Astrocyte of the hippocampus (primary cell): ENCODE measurements around the gene TRIM17.

ENCODE experiments used
- DNase-seq: peaks from one replicate; pipeline ENCODE4 v3.0.0; 2011; ENCODE audit warnings: low read depth, low spot score

Gene TRIM17

DNA sequence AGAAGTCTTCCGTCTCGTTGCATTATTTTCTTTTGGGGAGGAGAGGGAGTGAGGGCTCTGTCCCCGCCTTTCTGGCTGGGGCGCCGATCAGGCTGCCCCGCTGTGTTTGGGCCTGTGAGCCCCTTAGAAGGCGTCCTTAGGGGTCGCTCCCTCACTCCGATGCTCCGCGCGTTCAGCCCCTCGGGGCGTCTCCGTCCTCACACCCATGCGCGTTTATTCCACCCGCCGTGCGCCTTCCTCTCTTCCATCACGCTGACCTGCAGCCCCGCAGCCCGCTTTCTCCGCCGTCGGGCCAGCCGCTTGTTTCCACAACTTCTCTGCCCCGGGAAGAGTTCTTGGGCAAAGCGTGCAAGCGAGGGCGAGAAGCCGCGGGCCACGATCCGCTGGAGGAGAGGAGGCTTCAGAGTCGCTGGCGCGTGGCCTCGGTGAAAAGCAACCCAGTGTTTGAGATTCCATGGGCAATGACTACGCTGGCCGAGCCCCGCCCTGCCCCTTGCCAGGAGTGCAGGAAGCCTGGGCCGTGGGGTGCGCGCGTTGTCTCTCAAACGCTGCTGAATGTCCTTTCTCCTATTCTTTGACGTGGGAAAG, 37.7 kb downstream of the TRIM17 start:
- peak; percentile 56 for DNase-seq

GRCh38 chr1:228378090-228378872, 38.4 kb downstream of the TRIM17 start:
- peak; percentile 81 for DNase-seq

DNA sequence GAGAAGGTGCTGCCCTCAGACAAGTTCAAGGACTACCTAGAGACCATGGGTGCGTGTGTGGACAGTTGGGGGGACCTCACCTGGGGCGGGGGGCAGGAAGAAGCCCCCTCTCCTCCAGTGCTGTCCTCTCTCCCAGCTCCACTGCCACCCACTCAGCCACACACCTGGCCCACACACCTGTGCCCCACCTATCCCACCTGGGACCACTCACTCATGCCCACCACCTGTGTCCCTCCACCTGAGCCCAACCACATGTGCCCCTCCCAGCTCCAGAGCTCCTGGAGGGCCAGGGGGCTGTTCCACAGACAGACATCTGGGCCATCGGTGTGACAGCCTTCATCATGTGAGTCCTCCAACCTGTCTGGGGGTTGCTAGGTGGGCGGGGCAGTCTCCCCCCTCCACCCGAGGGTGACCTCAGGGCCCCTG, 39.0 kb downstream of the TRIM17 start:
- no peak for DNase-seq

DNA sequence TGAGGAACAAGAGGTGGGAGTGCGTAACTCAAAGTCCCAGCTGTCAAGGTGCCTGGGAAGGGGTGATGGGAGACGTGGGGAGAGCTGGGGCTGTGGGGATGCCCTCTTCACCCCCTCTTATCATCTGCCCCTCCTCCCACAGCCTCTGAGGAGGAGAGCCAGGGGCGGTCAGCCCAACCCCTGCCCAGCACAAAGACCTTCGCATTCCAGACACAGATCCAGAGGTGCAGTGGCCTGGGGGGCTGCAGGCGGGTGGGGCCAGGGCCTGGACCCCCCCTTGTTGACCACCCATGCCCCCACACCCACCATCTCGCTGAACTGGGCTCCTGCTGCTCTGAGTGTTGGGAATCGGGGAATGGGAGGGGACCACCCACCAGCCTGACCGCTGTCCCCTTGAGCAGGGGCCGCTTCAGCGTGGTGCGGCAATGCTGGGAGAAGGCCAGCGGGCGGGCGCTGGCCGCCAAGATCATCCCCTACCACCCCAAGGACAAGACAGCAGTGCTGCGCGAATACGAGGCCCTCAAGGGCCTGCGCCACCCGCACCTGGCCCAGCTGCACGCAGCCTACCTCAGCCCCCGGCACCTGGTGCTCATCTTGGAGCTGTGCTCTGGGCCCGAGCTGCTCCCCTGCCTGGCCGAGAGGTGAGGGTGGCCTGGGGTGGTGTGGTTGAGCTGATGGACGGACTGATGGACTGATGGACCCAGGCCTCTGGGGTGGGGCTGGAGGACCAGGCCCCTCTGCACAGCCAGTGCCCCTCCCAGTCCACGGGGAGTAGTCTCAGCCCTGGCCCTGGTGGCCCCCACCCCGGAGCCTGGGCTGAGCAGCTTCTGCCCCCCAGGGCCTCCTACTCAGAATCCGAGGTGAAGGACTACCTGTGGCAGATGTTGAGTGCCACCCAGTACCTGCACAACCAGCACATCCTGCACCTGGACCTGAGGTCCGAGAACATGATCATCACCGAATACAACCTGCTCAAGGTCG, 39.7 kb downstream of the TRIM17 start:
- no peak for DNase-seq

GRCh38 chr1:228376262-228376628, 40.4 kb downstream of the TRIM17 start:
- no peak for DNase-seq

DNA sequence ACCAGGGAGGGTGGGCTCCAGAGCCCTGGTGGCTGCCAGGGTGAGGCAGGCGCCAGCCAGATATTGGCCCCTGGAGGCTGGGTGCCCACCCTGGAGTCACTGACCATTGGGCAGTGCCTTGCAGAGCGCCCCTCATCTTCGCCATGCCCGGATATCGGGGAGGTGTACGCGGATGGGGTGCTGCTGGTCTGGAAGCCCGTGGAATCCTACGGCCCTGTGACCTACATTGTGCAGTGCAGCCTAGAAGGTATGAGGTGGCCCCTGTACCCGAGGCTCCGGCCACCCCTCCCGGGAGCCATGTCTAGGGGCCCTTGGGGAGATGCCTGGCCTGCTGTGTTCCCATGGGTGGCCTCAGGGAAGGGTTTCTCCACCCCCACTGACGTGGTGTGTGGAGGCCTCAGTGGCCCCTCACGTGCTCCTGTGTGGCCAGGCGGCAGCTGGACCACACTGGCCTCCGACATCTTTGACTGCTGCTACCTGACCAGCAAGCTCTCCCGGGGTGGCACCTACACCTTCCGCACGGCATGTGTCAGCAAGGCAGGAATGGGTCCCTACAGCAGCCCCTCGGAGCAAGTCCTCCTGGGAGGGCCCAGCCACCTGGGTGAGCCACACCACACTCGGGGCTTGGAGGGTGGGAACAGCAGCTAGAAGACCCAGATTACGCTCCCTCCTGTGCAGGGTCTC, 40.9 kb downstream of the TRIM17 start:
- DNase-seq, result no peak

DNA sequence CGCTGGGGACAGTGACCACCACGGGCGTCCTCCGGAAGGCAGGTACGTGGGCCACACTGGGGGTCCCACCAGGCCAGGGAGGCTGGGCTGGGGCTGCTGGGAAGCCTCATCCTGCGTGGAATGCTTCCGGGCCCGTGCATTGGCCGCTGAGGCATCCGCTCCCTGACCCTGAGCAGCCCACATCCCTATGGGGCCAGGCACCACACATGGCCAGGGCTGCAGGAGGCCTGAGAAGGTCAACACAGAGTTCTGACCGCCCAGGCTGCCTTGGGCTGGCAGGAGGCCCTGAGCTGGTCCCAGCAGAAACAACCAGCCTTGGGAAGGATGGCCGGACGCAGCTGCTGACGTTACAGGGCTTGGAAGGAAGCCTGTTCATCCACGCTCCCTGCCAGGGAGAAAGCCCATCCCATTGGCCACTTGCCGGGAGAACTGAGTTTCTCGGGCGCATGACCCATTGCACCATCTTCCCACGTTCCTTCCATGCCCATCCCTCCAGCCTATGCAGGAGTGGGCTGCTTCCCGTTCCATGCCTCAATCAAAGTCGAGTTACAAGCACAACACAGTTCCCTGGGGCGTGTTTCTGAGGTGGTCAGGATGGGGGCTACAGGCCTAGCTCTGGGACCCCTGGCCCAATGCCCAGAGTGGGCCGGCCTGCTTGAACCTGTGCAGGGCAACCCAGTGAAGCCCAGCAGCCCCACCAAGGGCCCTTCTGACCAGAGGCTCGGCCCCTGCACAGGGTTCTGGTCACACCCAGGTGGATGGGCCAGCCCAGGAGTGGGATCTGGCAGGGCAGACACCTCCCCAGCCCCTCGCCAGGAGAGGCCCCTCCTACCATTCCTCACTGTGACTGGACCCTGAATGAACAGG, 41.7 kb downstream of the TRIM17 start:
- peak; percentile 54 for DNase-seq

DNA sequence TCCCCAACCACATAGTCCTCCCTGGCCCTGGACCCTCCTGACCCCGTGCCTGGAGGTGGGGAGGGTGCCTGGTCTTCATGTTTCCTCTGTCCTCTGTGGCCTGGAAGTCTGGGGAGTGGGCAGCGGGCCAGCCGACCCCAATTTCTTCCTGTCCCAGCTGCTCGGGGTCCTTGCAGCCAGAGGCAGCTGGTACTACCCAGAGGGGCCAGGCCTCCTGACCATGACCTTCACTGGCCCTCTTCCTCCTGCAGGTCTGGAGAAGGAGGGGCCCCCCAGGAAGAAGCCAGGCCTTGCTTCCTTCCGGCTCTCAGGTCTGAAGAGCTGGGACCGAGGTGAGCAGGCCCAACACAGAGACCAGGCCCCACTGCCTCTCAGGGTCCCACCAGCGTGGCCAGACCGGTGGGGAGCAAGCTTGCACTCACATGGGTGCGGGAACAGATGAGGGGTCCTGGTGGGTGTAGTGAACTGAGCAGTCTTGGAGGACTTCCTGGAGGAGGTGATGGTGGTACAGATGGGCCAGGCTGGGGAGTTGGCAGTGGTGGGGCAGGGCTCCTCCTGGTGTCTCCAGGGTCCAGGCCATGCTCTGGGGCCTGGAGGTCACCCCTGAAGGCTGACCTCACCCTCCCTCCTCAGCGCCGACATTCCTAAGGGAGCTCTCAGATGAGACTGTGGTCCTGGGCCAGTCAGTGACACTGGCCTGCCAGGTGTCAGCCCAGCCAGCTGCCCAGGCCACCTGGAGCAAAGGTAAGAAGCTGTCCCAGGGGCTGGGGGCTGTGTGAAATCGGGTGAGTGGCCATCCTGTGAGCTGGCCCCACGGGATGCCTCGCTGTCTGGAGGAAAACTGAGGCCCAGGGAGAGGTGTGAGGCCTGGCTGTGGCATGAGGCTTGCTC, 42.7 kb downstream of the TRIM17 start:
- DNase-seq, result no peak

- DNase-seq, result no peak
Observed at GRCh38 chr1:228373004-228373680, 43.5 kb downstream of the TRIM17 start.

- no peak for DNase-seq
Observed at GRCh38 chr1:228372183-228373003, 44.3 kb downstream of the TRIM17 start.

DNA sequence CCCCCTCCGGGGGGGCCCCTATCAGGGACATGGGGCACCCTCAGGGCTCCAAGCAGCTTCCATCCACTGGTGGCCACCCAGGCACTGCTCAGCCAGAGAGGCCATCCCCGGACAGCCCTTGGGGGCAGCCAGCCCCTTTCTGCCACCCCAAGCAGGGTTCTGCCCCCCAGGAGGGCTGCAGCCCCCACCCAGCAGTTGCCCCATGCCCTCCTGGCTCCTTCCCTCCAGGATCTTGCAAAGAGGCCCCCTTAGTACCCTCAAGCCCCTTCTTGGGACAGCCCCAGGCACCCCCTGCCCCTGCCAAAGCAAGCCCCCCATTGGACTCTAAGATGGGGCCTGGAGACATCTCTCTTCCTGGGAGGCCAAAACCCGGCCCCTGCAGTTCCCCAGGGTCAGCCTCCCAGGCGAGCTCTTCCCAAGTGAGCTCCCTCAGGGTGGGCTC, 44.9 kb downstream of the TRIM17 start:
- no peak for DNase-seq

- no peak for DNase-seq
Observed at GRCh38 chr1:228370941-228371740, 45.5 kb downstream of the TRIM17 start.

- no peak for DNase-seq
Observed at GRCh38 chr1:228370439-228370940, 46.2 kb downstream of the TRIM17 start.

DNA sequence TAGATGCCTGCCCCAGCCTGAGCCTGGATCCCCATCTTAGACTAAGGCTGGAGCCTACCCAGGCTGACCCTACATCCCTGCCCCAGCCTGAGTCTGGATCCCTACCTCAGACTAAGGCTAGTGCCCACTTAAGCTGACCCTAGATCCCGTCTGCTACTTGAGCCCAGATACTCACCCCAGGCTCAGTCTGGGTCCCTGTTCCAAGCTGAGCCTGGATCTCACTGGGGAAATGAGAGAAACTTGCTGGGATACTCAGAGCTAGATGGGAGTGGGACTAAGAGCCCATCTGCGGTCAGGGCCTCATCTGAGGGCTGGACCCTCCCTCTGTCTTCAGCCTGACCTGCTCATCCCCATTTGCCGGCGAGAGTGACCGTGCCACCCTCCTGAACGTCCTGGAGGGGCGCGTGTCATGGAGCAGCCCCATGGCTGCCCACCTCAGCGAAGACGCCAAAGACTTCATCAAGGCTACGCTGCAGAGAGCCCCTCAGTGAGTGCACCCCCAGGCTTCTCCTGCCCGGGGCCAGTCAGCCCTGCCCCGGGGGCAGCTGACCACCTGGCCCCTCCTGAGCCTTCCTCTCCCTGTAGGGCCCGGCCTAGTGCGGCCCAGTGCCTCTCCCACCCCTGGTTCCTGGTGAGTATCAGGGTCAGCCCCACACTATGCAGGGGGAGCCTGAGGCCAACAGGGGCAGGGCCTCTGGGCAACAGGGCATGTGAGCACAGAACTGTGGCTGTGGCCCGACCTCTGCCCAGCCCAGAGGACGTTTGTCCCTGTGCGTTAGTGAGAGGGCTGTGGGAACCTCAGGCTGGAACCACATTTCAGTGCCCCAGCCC, 46.8 kb downstream of the TRIM17 start:
- no peak for DNase-seq

GRCh38 chr1:228368801-228369607, 47.7 kb downstream of the TRIM17 start:
- no peak for DNase-seq
